GM12878 (cell line): ENCODE measurements around the gene RACK1. TPM values are rescaled to one million over a fixed set of nuclear protein-coding genes. Genes with fewer than 3 reads are reported as not detected.

Experiments used
- EZH2 ChIP-seq: IDR thresholded peaks from 2 replicates; pipeline ENCODE4 v1.6.1; 2012; ENCODE audit warnings: low read depth, mild to moderate bottlenecking, control low read depth, inconsistent platforms, low read length, borderline replicate concordance; ENCODE audit not compliant: control insufficient read depth
- IKZF2 ChIP-seq, 2 experiments: fragments of 450-650 bp; IDR thresholded peaks; 2 replicates each; pipeline ENCODE4 v1.6.1; 2017; ENCODE audit warnings: mild to moderate bottlenecking in 2 of 2, moderate library complexity in 2 of 2
- JUNB ChIP-seq: IDR thresholded peaks from 2 replicates; pipeline ENCODE4 v1.6.1; 2016; ENCODE audit warnings: antibody characterized with exemption, mild to moderate bottlenecking
- KAT2A ChIP-seq: conservative IDR thresholded peaks from 2 replicates; pipeline ENCODE4 v1.6.1; 2011; ENCODE audit warnings: low read depth, low read length; ENCODE audit not compliant: control insufficient read depth
- NKRF ChIP-seq: fragments of 450-650 bp; conservative IDR thresholded peaks from 2 replicates; pipeline ENCODE4 v1.6.1; 2017; ENCODE audit warnings: mild to moderate bottlenecking, moderate library complexity
- PAX5 ChIP-seq: IDR thresholded peaks from 2 replicates; pipeline ENCODE4 v1.6.1; 2011; ENCODE audit warnings: low read depth, low read length, borderline replicate concordance
- POLR2AphosphoS2 ChIP-seq: IDR thresholded peaks from 2 replicates; pipeline ENCODE4 v1.6.1; 2011; ENCODE audit warnings: low read depth, mild to moderate bottlenecking, low read length, improper control_type of control experiment, moderate library complexity
- RAD21 ChIP-seq: IDR thresholded peaks from 2 replicates; pipeline ENCODE4 v1.6.1; 2011; ENCODE audit warnings: mild to moderate bottlenecking, low read depth, low read length, moderate library complexity; ENCODE audit not compliant: insufficient read depth
- RB1 ChIP-seq: fragments of 450-650 bp; formaldehyde crosslinking; IDR thresholded peaks from 2 replicates; pipeline ENCODE4 v1.6.1; 2017; ENCODE audit warnings: mild to moderate bottlenecking, borderline replicate concordance
- SIN3A ChIP-seq: IDR thresholded peaks from 2 replicates; pipeline ENCODE4 v1.6.1; 2012; ENCODE audit warnings: low read depth, low read length, improper control_type of control experiment
- SMAD1 ChIP-seq: fragments of 450-650 bp; IDR thresholded peaks from 2 replicates; pipeline ENCODE4 v1.6.1; 2018; ENCODE audit warnings: mild to moderate bottlenecking, low read depth; ENCODE audit not compliant: partially characterized antibody
- SMARCA5 ChIP-seq: fragments of 450-650 bp; IDR thresholded peaks from 2 replicates; pipeline ENCODE4 v1.6.1; 2017; ENCODE audit warnings: mild to moderate bottlenecking
- TAF1 ChIP-seq: IDR thresholded peaks from 2 replicates; pipeline ENCODE4 v1.6.1; 2011; ENCODE audit warnings: mild to moderate bottlenecking, low read depth, low read length, borderline replicate concordance
- USF1 ChIP-seq: IDR thresholded peaks from 2 replicates; pipeline ENCODE4 v1.6.1; 2011; ENCODE audit warnings: borderline replicate concordance, low read depth, mild to moderate bottlenecking, moderate library complexity, mixed read lengths, low read length; ENCODE audit not compliant: insufficient read depth; ENCODE audit errors: extremely low read length
- USF2 ChIP-seq: IDR thresholded peaks from 2 replicates; pipeline ENCODE4 v1.6.1; 2011; ENCODE audit warnings: low read depth, low read length, improper control_type of control experiment, borderline replicate concordance
- ZBTB4 ChIP-seq: fragments of 450-650 bp; formaldehyde crosslinking; IDR thresholded peaks from 2 replicates; pipeline ENCODE4 v1.4.0; 2022; ENCODE audit warnings: mild to moderate bottlenecking, moderate library complexity
- ZBTB40 ChIP-seq: fragments of 450-650 bp; IDR thresholded peaks from 2 replicates; pipeline ENCODE4 v1.6.1; 2016; ENCODE audit warnings: mild to moderate bottlenecking, moderate library complexity, borderline replicate concordance
- ZZZ3 ChIP-seq: IDR thresholded peaks from 2 replicates; pipeline ENCODE4 v1.6.1; 2011; ENCODE audit warnings: low read depth; ENCODE audit not compliant: control insufficient read depth, insufficient read length
- polyA plus RNA-seq, 11 experiments: library from polyadenylated mRNA; depleted of rRNA in 4 of 11; unstranded in 6 of 11; stranded (reverse) in 5 of 11; fragments of >200 nt; fragmentation: Nextera tagmentation in 4 of 11; fragmentation: Illumina TruSeq in 1 of 11; extraction: Ambion mirVana in 4 of 11; extraction: Trizol in 1 of 11; gene quantifications; 1 replicate in 1 of 11; 2 replicates in 10 of 11; pipeline versions ENCODE4 v1.2.1 to v1.2.3, GENCODE V29; 2011 to 2016; ENCODE audit warnings: inconsistent platforms in 2 of 11, missing spikeins in 2 of 11, low read depth in 1 of 11
- total RNA-seq, 4 experiments: library from RNA; depleted of rRNA in 3 of 4; stranded (reverse); fragments of >200 nt in 3 of 4; fragmentation: Illumina TruSeq in 1 of 4; extraction: Trizol in 1 of 4; gene quantifications; 2 replicates each; pipeline versions ENCODE4 v1.2.1 to v1.2.3, GENCODE V29; 2013 to 2021

Gene RACK1
- total and polyA plus RNA-seq, 10 of the 15 experiments (the other 5 are each of a cell fraction or from before 2014, with no cell fraction given), result 1,365 to 6,584 (median 4,167) TPM

- TF ChIP-seq PAX5 (peak; percentile 98), RAD21 (no peak), JUNB (no peak), SMARCA5 (0 out of 2 replicates have a peak, but pooled peaks have one; percentile 34), ZZZ3 (no peak), USF2 (peak; percentile 5; the same call in 1 of the 2 replicates), RB1 (peak; percentile 34; the same call in 1 of the 2 replicates), POLR2AphosphoS2 (no peak), ZBTB40 (no peak), KAT2A (no peak), USF1 (peak; percentile 33), NKRF (peak; percentile 32; the same call in 1 of the 2 replicates), SIN3A (no peak), SMAD1 (no peak), ZBTB4 (CRISPR knock-in tag) (no peak), TAF1 (no peak), IKZF2 (IDR thresholded peaks at IDR 0.05) (peak; percentile 92 to 93), EZH2 (no peak)
Measured at GRCh38 chr5:181198905-181199519, 44.7 kb downstream of the RACK1 start (continued).
